Measurements from ENCODE around the gene CACNA2D3. TPM values are rescaled to one million over a fixed set of nuclear protein-coding genes. Genes with fewer than 3 reads are reported as not detected.
A peak's percentile ranks its signal among the peaks of the same experiment; 100 is the strongest.

CACNA2D3 gene
- polyA plus RNA-seq, 1 donor: 1.6 TPM

DNA sequence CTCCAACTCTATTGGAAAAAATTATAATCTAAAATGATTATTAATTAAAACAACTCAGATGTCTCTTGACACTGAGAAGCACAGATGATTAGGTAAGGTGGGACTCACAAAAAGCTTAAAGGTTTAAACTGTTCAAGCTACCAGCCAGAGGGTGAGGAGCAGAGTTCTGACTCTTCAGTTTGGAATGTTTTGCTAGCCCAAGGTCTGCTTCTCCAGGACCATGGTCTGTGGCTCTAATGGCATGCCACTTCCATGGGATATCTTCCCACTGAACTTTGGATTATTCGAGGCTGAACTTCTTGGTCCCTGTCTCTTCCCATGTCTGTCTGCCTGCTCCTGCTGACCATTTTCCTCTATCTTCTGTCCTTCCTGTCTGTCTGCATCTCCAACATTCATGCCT lies 49.2 kb downstream of the CACNA2D3 start:
- DNase-seq: no peak

DNA sequence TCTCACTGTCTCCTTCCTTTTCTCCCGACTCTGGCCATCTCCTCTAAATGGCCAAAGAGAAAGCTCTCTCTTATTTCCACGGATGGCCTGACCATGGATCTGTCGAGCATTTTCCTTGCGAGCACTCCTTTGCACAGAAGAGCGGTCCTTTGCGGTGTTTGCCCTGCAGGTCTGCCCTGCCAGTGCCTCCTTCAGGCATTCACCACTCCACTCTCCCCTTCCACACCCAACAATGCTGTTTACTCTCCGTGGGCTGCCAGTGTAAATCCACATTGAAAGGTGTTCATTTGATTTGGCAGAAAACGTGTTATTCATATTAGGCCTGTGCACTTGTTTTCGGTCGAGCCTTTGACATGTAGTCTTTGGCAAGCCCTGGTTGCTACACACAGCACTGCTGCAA lies 49.6 kb downstream of the CACNA2D3 start:
- no peak for DNase-seq

DNA sequence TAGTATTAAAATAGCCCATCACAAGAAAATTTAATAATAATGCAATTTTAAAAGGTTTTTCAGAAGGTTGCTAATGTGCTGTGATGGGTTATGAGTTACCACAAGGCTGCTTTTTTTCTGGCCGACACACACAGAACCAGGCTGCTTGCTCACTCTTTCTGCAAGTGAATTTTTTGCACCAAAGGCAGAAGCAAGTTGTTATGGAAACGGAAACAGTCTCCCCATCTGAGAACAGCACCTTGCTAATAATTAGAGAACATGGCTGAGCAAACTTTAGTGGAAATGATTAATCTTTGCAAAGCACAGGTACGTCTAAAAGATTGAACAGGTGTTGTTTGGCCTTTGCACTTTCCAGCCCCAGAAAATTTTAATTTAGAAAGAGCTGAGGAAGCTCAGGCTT lies 51.0 kb downstream of the CACNA2D3 start:
- DNase-seq: no peak

DNA sequence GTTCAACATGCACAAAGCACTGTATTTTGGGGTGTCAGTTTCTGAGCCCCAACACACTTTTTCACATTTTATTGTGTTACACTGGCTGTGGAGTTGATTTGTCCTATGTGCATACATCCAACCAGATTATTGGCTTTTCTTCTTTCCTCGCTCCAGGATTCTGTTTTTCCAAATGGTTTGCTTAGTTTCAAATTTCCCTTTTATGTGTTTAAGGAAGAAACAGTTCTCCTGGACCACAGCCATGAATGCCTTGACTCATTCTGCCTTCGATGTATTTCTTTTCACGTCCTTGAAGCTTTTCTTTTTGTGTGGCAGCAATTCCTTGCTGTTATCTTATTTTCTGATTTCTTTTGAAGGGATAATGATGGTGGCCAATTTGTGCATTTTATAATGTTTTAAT lies 53.8 kb downstream of the CACNA2D3 start:
- DNase-seq: no peak

DNA sequence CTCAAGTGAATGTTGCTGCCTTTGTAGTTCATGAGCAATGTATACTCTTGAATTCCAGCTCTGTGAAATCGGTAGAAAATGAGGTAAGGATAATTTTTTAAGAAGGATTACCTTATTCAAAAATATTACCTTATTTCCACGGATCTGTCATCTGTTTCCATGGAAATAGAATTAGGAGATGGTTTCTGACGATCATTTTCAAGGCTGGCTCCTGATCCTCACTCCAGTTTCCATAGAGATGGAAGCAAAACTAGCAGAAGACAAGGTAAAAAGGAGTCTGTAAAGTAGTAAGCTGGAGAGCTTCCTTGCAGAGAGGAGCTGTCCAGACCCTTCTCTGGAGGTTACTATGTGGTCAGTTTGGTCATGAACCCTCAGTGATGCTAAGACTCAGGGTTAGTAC lies 55.5 kb downstream of the CACNA2D3 start:
- no peak for DNase-seq

DNA sequence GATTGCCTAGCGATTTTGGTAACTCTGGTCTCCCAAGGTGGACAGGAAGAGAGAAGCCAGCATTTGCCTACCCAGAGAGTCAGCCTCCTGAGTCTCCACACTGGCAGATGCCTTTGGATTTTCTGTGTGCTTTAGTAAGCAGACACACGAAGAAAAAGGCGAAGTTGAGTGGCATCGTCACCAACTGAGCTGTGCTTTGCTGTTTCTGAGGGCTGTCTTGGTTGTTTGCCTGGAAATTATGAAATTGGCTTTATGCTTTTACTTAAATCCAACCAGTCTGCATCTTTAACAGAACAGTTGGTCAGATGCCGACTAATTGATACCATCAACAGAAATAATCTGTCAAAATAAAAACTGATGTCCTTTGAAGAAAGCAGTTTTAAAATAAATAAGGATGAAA lies 56.0 kb downstream of the CACNA2D3 start:
- no peak for DNase-seq

DNA sequence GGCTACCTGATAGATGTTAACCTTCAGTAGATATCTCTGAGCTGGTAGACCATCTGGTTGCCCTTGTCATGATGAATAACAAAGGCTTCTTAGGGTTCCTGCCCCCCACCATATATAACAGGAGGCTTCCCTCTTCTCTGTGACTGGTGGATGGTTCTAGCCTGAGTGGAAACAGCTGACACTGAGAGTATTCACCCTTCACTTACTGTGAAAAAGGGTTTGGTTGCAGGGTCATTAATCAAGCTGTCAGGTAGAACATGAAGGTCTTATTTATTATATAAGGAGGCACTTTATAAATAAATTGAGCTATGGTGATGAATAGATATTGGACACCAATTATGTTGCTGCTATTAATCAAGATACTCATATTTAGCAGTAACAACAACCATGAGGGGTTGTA lies 58.6 kb downstream of the CACNA2D3 start:
- no peak for DNase-seq

DNA sequence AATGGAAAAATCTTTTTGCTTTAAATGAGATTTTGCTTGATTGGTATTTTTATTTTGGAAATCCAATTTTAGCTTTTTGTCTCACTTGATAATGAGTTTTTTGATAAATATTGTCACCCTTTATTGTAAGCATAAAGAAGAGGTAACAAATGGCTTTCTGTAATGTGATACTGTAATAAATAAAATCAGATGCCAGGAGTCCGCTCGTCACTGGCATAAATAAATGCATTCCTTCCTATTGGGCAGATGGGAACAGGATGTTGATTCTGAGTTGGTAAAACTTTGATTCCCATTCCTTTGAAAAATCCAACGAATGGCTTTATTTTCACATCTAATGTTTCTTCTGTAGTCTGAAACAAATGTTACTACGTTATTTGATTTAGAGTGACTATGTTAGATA lies 59.9 kb downstream of the CACNA2D3 start:
- no peak for DNase-seq

DNA sequence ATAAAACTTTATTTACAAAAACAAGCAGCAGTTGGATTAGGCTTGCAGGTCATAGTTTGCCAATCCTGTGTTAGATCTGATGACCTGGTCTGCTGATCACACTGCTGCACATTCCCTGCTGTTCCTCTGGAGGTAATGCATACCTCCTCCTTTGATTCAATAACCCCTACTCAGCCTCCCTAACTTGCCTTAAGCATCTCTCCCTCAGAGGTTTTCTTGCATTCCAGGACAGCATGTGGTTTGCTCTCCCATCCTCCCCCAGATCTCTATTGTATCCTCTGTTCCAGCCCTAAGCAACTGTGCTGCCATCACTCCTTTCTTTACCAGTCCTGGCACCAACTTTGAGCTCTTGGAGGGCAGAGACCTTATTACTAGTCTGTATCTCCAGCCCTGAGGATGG lies 63.4 kb downstream of the CACNA2D3 start:
- DNase-seq: no peak

DNA sequence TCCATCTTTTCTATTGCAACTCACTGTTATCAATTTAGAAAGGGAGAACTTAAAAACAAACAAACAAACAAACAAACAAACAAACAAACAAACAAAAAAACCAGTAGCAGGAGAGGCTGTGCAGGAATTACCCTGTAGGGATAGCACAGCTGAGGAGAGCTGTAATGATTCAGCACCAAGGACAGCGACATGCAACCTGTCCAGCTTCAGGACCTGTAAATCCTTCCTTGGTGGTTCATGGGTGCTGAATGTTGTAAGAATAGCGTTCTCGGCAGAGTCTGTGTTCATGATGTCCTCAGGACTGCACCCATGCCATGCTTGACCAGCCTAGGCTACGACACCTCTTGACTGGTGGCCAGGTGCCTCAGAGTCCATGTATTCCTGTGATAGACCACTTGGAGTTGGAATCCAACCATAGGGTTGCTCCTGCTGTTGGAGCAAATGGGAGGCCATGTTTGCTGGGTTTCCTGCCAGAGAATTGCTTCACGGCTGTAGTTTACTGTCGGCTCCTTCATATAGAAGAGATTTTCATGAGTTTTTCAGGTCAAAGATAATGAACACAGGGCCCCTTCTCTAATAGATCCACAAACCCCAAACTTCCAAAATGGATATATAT lies 65.9 kb downstream of the CACNA2D3 start:
- peak; percentile 88 for DNase-seq

DNA sequence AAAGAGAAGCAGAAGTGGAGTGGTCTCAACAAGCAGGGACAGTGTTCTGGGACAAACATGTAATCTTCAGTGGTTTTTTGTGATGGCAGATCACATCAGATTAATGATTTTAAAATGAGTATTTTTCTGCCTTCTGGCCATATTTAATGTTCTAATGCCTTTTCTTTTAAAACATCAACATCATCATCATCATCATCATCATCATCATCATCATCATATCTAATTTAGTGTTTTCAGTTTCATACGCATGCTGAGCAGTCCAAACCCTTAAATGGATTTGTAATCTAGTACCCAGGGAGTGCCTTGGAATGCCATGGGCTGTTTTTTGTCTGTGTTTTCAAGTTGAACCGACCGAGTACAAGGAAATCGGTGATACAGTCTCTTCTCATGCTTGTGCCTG lies 68.9 kb downstream of the CACNA2D3 start:
- DNase-seq: no peak

DNA sequence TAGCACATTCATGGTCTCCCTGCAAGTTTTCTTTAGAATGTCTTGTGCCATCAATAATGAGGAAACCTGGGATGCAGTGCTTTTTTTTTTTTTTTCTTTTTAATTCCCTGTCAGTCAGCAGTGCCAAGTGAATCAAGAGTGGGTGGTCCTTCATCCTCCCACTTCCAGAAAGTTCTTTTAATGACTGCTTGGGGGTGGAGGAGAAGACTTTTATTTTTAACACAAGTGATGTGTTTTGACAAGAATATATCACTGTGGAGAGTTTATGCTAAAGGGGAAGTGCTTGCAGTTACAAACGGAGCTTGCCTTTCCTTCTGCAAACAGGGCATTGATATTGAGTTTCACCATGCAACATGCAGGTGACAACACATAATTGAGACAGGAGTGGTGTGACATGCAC lies 69.7 kb downstream of the CACNA2D3 start:
- DNase-seq: no peak

DNA sequence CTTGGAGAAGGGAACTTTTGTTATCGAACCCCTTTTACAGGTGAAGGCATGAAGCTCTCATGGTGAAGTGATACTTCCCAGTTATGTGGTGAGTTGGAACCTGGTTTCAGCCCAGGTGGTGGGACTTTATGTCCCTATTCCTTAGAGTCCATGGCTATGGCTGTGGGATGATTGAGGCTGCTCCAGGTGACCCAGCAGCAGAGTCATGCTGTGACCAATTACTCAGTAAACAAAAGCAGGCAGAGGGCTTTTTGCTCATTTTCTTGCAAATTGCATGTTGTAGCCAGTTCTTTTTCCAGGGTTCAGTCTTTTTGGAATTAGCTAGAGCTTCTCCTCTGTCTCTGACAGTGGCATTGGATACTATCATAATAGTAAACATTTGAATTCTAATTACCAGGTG lies 70.7 kb downstream of the CACNA2D3 start:
- no peak for DNase-seq

DNA sequence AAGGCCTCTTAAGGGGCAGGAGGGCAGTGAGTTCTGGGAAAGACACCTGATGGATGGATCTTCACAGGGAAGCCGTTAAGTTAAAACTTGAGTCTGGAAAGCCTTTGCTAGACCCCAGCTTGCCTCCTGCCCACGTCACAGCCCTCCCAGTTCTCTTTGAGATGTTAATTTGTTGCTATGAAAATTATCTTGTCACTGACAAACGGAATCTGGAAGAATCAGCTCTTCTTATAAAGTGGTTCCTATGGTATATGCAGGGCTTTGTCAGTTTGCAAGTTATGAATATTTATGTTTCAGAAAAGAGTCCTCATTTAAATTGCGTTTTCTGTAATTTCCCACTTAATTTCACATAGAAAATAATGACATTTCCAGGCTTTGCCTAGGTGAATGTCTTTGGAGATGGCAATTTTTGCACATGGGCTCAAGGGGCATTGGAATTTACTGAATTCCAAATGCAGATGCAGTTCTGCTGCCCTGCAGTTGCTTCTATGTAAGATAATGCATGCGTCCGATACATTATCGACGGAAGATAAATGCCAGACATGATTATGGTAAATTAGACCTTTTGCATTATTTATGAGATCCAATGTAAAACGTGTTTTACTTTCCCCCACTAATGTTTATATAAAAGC lies 74.1 kb downstream of the CACNA2D3 start:
- DNase-seq: no peak

DNA sequence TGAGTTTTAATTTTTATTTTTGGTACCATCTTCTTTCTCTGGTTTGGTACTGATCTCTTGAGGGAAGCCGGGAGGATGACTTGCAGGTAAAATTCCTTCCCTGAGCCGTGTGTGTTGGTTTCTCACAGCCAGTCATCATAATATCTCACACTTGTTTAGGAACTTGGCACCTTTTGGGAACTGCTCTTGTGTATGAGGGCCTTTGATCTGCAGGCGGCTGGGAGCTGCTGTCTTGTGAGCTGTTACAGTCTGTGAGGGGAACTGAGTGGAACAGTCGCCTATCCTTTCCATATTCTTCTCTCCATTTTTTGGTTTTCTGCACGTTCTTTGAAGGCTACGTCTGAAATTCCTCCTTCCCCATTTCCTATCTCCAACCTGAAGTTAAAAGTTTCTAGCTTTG lies 75.2 kb downstream of the CACNA2D3 start:
- DNase-seq: no peak

DNA sequence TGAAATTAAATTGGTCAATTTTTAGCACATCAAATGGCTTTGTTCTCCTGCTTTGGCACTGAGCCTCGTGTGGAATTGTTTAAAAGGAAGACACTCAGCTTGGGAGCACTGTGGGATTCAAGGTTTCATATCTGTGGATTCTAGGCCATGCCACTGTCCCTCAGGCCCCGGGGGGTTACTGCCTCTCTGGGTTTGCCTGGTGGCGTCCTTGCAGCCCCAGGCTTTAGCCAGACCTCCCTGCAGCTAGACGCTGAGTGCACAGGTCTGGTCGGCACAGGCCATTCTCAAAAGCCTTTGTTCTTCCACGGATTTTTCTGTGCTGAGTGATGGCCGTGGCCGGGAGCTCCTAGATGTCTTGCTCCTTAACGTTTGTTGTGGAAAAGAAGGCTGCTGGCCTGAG lies 76.2 kb downstream of the CACNA2D3 start:
- no peak for DNase-seq

DNA sequence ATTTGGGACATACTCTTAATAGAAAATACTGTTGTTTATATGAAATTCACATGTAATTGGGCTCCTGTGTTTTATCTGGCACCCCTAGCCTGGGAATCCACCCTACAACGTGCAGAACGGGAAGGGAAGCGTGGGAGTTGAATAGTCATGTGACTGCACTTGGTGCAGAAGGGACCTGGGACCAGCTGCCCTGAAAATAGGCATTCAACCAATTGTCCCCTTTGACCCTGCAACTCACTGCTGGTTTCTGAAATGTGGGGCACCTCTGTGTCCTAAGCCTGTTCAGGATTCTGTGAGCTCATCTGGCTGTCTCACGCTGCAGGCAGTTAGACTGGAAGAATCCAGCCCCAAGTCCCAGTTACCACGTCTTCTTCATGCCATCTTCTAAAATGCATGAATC lies 79.7 kb downstream of the CACNA2D3 start:
- no peak for DNase-seq

DNA sequence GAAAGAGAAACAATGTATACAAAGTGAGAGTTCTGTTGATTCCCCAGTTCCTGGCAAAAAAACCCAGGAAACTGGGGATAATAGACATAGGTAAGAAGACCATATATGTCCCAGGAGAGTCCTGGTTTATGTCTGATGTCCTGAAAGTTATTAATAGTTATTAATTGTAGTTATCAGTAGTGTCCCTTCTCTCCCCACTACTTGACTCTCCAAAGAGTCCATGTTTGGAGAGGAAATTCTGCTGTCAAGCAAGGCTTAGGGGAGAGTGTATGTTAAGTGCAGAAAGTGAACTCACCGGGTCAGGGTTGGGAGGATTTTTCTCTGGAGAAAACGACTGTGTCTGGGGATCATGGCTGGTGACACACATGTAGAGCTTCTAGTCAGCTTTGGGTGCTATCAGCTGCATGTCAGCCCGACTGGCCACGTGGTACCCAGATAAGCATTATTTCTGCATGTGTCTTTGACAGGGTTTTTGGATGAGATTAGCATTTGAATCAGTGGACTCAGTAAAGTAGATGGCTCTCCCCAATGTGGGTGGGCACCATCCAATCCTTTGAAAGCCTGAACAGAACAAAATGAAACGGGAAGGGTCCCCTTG lies 80.4 kb downstream of the CACNA2D3 start:
- DNase-seq: no peak

DNA sequence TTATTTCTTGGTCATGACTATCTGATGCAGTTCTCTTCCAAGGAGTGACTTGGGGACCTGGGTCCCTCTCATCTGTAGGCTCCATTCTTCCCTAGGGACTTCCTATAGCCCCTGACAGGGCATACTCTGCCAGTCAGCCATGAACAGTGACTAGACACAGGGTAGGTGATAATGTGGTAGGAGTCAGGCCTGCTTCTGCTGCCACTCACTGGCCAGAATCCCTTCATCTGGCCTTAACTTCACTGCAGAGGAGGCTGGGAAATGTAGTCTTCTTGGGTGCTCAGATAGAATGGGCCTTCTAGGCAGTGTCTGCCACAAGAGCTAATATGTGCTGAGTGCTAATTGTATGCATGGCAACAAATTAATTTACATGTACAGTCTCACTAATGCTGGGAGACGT lies 84.5 kb downstream of the CACNA2D3 start:
- no peak for DNase-seq

DNA sequence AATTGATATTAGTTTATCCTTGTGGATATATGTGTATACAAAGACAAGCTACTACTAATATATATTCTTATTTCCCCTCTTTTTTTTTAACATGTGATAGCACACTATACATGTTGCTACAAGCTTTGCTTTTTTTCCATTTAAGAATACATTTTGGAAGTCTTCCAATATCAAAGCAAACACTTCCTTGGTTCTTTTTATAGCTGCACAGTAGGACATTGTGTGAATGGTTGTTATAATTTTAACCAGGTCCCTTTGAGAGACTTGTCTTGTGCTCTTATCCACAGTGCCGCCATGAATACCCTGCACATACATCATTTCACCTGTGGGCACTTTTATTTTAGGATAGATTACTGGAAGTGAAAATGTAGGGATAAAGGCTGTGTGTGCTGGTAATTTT lies 88.7 kb downstream of the CACNA2D3 start:
- DNase-seq: no peak

DNA sequence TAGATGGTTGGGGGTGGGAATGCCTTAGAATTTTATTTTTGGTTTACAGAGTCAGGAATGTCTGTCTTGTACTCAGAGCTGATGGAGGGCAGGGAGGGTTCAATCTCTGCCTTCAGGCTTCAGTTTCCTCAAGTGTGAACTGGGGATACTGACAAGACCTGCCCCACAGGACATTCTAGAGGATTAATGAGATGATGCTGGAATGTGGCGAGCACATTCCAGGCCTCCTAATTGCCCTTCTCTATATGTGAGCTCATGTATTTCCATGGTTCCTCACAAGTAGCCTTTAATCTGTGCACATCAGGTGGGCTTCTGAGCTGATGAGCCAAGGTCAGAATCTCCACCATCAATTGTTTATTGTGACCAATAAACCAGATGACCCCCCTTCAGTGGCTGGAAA lies 90.4 kb downstream of the CACNA2D3 start:
- no peak for DNase-seq

DNA sequence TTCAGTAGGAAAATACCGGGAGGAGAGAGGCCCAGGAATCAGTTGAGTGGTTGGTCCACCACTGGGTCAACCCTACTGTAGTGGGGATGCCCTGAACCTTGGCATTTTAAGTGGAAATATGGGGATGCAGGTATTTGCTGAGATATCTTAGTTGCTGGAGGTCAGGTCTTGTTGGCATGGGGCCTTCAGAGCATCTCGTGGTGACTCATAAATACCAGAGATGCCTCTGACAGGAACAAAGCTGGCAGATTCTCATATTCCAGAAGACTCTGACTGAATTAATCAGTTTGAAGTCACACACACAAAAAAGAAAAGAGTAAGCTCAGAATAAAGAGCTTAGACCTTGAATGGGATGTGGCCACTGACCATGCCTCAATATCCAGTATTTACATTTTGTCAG lies 91.6 kb downstream of the CACNA2D3 start:
- DNase-seq: no peak

DNA sequence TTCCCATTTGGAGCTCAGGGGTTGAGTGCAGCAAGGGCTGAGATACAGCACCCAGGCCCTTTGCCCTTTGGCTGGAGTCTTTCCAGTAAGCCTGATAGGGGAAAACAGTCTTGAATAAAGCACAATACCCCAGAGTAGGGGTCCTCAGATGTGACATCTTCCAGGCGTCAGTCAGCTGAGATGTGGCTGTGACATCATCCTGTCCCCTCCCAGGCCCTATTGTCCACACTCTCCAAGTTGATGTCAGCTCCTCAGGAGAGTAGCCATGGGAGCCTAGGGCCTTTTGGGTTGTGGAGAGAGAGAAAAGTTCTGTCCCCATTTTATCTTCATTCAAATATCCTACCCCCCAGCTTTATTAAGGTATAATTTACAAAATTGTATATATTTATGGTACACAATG lies 92.5 kb downstream of the CACNA2D3 start:
- DNase-seq: no peak

DNA sequence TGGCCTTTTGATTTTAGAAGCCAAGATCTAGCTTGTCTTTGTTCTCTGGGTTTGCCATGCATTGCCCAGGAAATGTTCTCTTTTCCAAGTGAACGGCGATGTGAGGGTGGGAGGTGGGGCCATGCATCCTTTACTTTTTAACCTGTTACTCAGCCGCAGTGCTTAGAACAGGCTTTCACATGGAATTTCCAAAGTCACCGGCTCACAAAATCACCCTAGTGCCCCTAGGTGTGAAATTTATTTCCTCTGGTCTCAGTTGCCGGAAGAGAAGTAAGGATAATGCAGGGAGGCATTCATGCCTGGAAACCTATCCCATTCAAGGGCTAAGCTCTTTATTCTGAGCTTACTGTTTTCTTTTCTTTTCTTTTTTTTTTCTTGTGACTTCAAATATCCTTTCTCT lies 93.2 kb downstream of the CACNA2D3 start:
- no peak for DNase-seq

Measured in left kidney (tissue), 2 donors.